Astrocyte (in vitro differentiated cells and primary cell): ENCODE data around the gene ACACB. TPM values are rescaled to one million over a fixed set of nuclear protein-coding genes. Genes with fewer than 3 reads are reported as not detected.

Experiments used
- DNase-seq: peaks from one replicate; pipeline ENCODE4 v3.0.0-alpha.2; 2010; ENCODE audit warnings: low read depth
- FAIRE-seq: peaks from 2 replicates; lab custom pipeline; 2011; peaks lifted over from hg19 to GRCh38; lab: Jason Lieb, UNC
- H2AFZ ChIP-seq: 2 replicates; pipeline ENCODE4 v1.6.0; 2012; ENCODE audit warnings: low read depth, low read length, inconsistent platforms
- H3K27ac ChIP-seq: 2 replicates; pipeline ENCODE4 v1.5.1; 2011; ENCODE audit warnings: low read depth, low read length, inconsistent platforms
- H3K27me3 ChIP-seq: 2 replicates; pipeline ENCODE4 v1.6.0; 2011; ENCODE audit warnings: low read length, inconsistent platforms; ENCODE audit not compliant: insufficient read depth
- H3K36me3 ChIP-seq: 2 replicates; pipeline ENCODE4 v1.5.1; 2011; ENCODE audit warnings: low read length, inconsistent platforms; ENCODE audit not compliant: insufficient read depth
- H3K4me1 ChIP-seq: 2 replicates; pipeline ENCODE4 v1.5.1; 2011; ENCODE audit warnings: low read length, inconsistent platforms; ENCODE audit not compliant: insufficient read depth
- H3K4me2 ChIP-seq: 2 replicates; pipeline ENCODE4 v1.6.0; 2012; ENCODE audit warnings: low read length, inconsistent platforms
- H3K4me3 ChIP-seq: 2 replicates; pipeline ENCODE4 v1.5.1; 2011; ENCODE audit warnings: low read depth, mild to moderate bottlenecking, low read length, inconsistent platforms; ENCODE audit not compliant: insufficient read depth
- H3K79me2 ChIP-seq: 2 replicates; pipeline ENCODE4 v1.6.0; 2012; ENCODE audit warnings: mild to moderate bottlenecking, low read length, inconsistent platforms; ENCODE audit not compliant: insufficient read depth
- H3K9ac ChIP-seq: 2 replicates; pipeline ENCODE4 v1.6.0; 2012; ENCODE audit warnings: mild to moderate bottlenecking, low read length, inconsistent platforms
- H3K9me3 ChIP-seq: 2 replicates; pipeline ENCODE4 v1.5.1; 2012; ENCODE audit warnings: low read depth, mild to moderate bottlenecking, low read length, inconsistent platforms; ENCODE audit not compliant: insufficient read depth
- H4K20me1 ChIP-seq: 2 replicates; pipeline ENCODE4 v1.6.0; 2012; ENCODE audit warnings: low read length, inconsistent platforms; ENCODE audit not compliant: insufficient read depth
- H3K27ac Mint-ChIP-seq: one replicate; pipeline ENCODE4 v1.8.0; 2021; ENCODE audit warnings: mild to moderate bottlenecking, mixed read lengths; ENCODE audit not compliant: unreplicated experiment
- H3K27me3 Mint-ChIP-seq: one replicate; pipeline ENCODE4 v1.8.0; 2021; ENCODE audit warnings: low read depth, mixed read lengths; ENCODE audit not compliant: unreplicated experiment
- H3K36me3 Mint-ChIP-seq: one replicate; pipeline ENCODE4 v1.8.0; 2021; ENCODE audit warnings: low read depth, mixed read lengths; ENCODE audit not compliant: unreplicated experiment
- H3K4me1 Mint-ChIP-seq: one replicate; pipeline ENCODE4 v1.8.0; 2021; ENCODE audit warnings: low read depth, mixed read lengths; ENCODE audit not compliant: unreplicated experiment
- H3K4me3 Mint-ChIP-seq: one replicate; pipeline ENCODE4 v1.8.0; 2021; ENCODE audit warnings: mild to moderate bottlenecking, moderate library complexity, mixed read lengths; ENCODE audit not compliant: unreplicated experiment
- H3K9me3 Mint-ChIP-seq: one replicate; pipeline ENCODE4 v1.8.0; 2021; ENCODE audit warnings: mild to moderate bottlenecking, mixed read lengths; ENCODE audit not compliant: unreplicated experiment
- EZH2 ChIP-seq: IDR thresholded peaks from 2 replicates; pipeline ENCODE4 v1.6.1; 2012; ENCODE audit warnings: mild to moderate bottlenecking, low read length, inconsistent platforms; ENCODE audit not compliant: insufficient read depth
- total RNA-seq: library from RNA; stranded (reverse); gene quantifications from 2 replicates; pipeline ENCODE4 v1.2.1, GENCODE V29; 2021
- TF ChIP-seq, protein P1 (sequence below): IDR thresholded peaks from 2 replicates; pipeline ENCODE4 v1.5.1; 2011; ENCODE audit warnings: low read depth, mild to moderate bottlenecking, inconsistent platforms, low read length, moderate library complexity; ENCODE audit not compliant: insufficient read depth

Gene ACACB
- total RNA-seq, 1 donor from 2014 or later: 3.9 TPM

DNA sequence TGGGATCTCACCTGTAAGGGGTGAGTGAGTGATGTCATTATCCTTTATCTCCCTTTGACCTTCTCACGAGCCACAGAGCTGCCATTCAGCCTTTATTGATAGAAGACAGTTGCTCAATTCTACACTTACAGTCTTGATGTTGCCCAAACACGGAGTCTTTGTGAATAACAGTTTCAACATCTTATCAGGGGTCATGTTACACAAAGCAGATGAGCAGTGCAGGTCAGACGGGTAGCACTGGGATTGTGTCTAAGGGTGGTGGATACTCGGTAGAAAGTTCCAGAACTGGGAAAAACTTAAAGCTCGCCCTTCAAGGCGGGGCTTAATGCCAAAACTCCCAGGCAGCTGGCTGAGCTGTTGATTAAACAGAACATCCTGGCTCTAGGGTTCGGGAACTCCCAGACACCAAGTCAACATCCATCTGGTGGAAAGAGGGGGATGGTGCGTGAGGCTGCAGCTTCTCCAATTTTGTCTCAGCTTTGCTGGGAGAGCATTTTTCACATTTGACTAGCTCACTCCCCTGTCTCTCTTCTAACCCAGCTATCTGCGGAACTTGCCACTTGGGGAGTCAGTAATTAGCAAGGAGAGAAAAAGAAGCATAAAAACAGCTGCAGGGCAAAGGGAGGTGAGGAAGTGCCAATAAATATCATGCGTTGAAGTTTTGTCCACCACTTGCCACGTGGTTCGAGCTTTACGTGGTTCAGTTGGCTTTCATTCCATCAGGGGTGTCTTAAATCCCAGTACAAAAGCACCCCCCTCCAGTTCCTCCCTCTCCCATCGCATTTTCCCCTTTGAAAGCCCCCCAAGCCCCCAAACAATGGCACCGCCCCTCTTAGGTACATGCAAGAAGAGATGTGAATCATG, 161.7 kb downstream of the ACACB start:
- Histone ChIP-seq H4K20me1 (no peaks in the 10 kb centered on the region), H3K4me3 (no peak overlapping the region), H2AFZ (no peak overlapping the region), H3K4me1 (no peaks in the 10 kb centered on the region), H3K36me3 (no peaks in the 10 kb centered on the region), H3K27me3 (no peaks in the 10 kb centered on the region), H3K79me2 (no peaks in the 10 kb centered on the region), H3K9ac (no peak overlapping the region), H3K9me3 (no peaks in the 10 kb centered on the region), H3K4me2 (no peak overlapping the region), H3K27ac (no peak overlapping the region)
- Mint-ChIP-seq H3K4me1 (peaks cover 2% of the 10 kb centered on the region), H3K4me3 (no peak overlapping the region), H3K27me3 (peaks cover 30% of the 10 kb centered on the region), H3K27ac (no peak overlapping the region), H3K36me3 (no peaks in the 10 kb centered on the region), H3K9me3 (no peaks in the 10 kb centered on the region)
- FAIRE-seq (no peak), DNase-seq (no peak)
- TF ChIP-seq, protein P1, sequence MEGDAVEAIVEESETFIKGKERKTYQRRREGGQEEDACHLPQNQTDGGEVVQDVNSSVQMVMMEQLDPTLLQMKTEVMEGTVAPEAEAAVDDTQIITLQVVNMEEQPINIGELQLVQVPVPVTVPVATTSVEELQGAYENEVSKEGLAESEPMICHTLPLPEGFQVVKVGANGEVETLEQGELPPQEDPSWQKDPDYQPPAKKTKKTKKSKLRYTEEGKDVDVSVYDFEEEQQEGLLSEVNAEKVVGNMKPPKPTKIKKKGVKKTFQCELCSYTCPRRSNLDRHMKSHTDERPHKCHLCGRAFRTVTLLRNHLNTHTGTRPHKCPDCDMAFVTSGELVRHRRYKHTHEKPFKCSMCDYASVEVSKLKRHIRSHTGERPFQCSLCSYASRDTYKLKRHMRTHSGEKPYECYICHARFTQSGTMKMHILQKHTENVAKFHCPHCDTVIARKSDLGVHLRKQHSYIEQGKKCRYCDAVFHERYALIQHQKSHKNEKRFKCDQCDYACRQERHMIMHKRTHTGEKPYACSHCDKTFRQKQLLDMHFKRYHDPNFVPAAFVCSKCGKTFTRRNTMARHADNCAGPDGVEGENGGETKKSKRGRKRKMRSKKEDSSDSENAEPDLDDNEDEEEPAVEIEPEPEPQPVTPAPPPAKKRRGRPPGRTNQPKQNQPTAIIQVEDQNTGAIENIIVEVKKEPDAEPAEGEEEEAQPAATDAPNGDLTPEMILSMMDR: no peak
- no peak for TF ChIP-seq EZH2

DNA sequence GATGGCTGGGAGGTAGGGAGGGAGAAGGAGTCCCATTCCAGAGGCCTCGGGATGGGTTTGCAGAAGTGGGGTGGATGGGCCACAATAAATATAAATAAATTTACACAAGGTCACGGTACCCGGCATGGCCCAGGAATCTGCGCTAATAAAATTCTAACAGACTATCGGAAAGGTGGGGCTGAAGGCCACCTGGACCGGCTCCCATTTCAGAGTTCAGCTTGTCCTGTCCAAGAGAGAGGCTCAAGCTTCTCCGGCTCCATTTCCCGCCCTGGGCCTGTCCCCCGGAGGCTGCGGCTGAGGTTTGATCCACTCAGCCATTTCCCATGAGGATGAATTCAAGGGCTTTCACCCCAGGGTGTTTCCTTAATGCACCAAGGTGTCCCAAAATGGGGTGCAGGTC, 162.5 kb downstream of the ACACB start:
- H2AFZ ChIP-seq: no peak overlapping the region

More for the DNA sequence above, 162.5 kb downstream of the ACACB start:
- peaks cover 24% of the 10 kb centered on the region for H3K27me3 Mint-ChIP-seq
- Histone ChIP-seq H4K20me1 (no peaks in the 10 kb centered on the region), H3K9ac (no peak overlapping the region), H3K4me3 (no peak overlapping the region), H3K4me2 (no peak overlapping the region), H3K9me3 (no peaks in the 10 kb centered on the region), H3K36me3 (no peaks in the 10 kb centered on the region), H3K4me1 (no peaks in the 10 kb centered on the region), H3K79me2 (no peaks in the 10 kb centered on the region), H3K27me3 (no peaks in the 10 kb centered on the region), H3K27ac (no peak overlapping the region)
- FAIRE-seq: no peak
- DNase-seq: no peak
- no peak overlapping the region for H3K27ac Mint-ChIP-seq
- peaks cover 2% of the 10 kb centered on the region for H3K4me1 Mint-ChIP-seq
- no peaks in the 10 kb centered on the region for H3K9me3 Mint-ChIP-seq
- no peak overlapping the region for H3K4me3 Mint-ChIP-seq
- TF ChIP-seq, protein P1: no peak
- TF ChIP-seq EZH2: no peak
- no peaks in the 10 kb centered on the region for H3K36me3 Mint-ChIP-seq
